ENCODE results near the gene JHY.
"Not testable (repeated sequence)": the region's sequence is repeated elsewhere in the genome, so short reads cannot be mapped to it uniquely, and the experiment has no call there.

The JHY gene

DNA sequence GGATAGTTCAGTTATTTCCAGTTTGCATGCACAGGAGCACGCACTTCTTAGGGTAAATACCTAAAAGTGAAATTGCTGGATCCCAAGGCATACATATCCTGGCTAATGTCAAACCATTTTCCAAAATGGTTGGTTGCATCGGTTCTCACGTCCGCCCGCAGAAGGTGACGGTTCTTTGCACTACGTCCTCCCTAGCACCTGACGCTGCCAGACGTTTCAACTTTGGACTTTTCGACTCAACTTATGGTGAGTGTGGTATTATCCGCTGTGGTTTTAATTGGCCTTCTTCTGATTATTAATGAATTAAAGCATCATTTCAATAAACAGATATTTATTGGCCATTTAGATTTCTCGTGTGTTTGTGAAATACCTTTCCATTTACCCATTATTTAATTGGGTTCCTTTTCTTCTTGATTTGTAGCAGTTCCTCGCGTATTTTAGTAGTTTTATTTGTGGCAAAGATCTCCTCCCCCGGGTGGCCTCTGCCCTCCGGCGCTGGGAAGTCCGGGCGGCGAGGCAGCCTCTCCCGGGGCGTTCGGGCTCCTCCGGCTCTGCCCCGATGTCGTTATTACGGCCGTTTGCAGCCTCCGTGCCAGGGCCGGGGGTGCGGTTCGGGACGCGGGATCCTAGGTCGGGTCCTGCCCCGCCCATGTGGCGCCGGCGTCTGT lies at the start of gene JHY:
Gene JHY (plus strand): TSS at position 571 of the 668 bp plus-strand sequence. CDS start 3,091 bp downstream, outside the sequence.
- DNase-seq, result no peak

- no peak for DNase-seq
These were observed 48.6 kb upstream of the JHY start for GRCh38 chr11:122833846-122834464.

GRCh38 chr11:122836916-122837315 lies 45.6 kb upstream of the JHY start:
- DNase-seq, result no peak

DNA sequence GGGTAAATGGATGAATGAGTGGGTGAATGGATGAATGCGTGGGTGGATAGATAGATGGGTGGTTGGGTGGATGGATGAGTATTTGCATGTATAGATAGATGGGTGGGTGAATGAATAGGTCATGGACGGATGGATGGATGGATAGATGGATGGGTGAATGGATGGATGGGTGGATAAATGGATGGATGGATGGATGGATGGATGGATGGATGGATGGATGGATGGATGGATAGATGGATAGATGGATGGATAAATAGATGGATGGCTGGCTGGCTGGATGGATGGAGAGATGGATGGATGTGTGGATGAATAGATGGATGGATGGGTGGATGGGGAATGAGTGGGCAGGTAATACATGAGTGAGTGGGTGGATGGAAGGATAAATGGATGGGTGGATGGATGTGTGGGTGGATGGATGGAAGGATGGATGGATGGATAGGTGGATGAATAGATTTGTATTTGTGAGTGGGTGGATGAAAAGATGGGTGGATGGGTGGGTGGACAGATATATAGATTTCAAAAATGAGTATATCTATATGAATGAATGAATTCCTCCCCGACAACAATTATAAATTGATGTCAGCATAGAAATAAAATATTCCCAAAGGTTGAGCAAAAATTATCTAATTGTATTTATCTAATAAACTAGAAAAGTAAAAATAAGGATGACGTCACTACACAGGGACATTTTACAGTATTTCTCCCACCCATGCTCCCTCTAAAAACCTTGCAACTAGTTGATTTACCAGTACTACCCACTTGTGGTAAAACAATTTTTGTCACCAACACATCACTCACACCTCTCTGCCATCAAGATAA lies 44.8 kb upstream of the JHY start:
- no peak for DNase-seq

- DNase-seq, result no peak
These were observed 39.0 kb upstream of the JHY start for GRCh38 chr11:122843281-122844141.

DNA sequence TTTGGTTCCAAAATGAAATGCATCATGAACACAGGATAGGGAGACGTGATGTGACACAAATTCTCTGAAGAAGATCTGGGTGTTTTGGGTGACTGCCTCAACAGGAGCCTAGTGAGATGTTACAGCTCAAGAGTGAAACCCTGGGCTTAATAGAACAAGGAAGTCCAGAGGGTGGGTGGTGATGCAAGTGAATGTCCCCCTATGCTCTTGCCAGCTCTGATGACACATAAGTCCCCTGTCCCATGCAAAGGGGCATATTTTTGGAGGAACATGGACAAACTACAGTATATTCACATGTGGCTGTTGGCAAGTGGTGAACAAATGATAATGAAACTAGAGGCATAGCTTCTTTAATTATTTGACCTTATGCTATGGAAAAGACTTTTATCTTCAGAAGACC lies 35.1 kb upstream of the JHY start:
- no peak for DNase-seq

DNA sequence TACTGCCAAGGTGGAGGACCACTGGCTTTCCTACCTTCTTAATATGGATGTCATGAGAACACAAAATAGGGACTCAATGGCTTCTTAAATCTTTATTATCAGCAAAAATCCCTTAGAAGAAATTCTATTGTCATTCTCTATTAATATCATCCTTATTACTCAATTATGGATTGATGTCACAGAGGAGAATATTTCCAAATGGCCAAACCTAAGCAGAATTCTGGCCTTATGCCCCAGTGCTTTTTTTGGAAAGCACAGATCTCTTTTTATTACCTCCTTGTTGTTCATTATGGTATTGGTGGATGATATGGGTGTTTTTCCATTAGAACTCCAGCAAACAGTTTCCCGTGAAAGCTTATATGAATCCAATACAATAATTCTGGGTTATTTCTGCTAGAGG lies 34.4 kb upstream of the JHY start:
- no peak for DNase-seq

DNA sequence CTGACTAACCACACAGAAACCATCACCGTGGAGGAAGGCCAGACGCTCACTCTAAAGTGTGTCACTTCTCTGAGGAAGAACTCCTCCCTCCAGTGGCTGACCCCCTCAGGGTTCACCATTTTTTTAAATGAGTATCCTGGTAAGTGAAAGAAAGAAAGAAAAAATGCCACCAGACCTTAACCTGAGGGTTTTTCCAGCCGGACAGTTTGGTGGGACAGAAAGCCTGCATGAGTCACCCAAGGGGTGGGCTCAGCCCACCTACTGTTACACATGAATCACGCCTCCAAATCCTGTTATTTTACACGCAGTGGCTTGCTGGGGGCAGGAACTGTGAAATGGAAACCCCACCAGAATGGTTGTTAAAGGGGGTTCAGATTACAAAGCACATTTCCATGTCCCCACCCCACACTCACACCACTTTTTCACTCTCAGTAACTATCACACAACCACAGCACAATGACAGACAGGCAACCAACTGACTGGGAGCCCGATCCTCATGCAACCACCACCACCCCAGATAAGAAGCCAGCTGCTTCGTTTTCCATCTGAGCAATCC lies 32.4 kb upstream of the JHY start:
- DNase-seq, result no peak

DNA sequence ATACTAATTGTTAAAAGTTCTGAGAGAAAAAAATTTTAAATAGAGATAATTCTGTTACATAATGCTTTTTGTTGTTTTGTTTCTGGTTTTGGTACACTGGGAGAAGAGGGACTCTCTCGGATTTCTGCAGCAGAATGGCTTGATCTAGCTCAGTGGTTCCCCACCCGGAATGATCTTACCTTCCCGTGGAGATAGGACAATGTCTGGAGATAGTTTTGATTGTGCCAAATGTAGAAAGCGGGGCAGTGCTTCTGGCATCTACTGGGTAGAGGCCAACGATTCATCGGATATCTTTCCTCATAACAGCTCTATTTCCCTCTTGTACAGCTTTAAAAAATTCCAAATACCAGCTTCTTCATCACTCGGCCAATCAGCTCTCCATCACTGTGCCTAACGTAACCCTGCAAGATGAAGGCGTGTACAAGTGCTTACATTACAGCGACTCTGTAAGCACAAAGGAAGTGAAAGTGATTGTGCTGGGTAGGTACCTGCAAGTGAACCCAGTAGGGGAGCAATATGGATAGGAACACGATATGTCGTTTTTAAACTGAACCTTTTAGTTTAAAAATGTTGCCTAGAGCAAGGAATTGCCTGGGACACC lies 31.1 kb upstream of the JHY start:
- no peak for DNase-seq

DNA sequence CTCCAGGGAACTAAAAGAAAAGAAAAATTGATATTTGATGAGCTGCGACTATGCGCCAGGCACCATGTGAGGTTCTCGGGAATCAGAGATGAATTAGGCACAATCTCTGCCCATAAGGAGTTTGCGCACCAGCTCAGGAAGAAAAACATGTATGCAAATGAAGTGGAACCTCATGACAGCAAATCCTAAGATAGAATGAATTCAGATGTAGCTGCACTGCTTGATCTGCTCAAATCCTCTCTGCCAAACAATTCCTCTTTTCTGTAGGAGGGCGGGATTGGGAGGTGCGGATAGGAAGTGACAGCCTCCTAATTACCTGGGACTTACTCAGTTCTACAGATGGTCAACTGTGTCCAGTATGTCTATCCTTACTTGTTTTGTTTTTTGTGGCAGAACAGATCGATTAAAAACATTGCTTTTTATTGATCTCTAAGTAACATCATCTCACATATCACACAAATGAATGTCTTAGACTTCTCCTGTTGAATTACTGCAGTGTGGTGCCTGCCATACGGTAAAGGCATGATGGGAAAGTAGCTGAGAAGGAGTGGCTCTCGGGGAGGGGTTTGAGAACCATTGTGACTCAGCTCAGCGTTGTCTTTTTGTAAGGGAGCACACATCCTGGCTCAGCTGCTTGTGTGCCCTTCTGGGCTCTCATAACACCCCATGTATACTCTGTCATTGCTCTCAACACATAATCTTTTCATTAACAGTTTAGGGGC lies 30.3 kb upstream of the JHY start:
- DNase-seq, result no peak

GRCh38 chr11:122852796-122853160 lies 29.8 kb upstream of the JHY start:
- no peak for DNase-seq

- no peak for DNase-seq
These were observed 29.3 kb upstream of the JHY start for GRCh38 chr11:122853261-122853660.

DNA sequence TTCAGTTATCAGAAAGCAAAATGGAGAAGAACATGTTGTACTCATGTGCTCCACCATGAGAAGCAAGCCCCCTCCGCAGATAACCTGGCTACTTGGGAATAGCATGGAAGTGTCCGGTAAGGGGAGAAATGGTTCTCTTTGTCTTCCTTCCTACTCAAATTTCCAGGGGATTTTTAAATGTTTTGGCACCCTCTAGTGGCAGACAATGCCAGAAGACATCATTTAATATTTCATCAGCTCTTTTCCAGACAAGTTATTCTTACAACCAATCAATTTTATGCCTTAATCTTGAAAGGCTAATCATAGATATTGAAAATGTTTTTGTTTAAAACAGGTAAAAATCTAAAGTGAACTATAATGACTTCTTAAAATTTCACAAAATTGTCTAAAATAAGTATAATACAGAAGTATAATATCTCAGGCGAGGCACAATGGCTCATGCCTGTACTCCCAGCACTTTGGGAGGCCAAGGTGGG lies 28.6 kb upstream of the JHY start:
- peak; percentile 18 to 76 for DNase-seq

DNA sequence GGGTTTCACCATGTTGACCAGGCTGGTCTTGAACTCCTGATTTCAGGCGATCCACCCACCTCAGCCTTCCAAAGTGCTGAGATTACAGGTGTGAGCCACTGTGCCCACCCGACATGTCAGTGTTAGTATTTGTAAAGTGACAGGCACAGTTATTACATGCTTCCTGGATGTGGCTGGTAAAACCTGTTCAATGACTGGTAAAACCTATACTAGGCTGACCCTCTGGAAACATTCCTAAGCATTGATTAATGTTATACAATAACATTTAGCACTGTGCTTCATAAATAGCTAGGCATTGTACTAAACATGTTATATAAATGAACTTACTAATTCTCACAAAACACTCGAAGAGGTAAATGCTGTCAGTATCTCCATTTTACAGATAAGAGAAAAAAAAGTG lies 20.9 kb upstream of the JHY start:
- no peak for DNase-seq

DNA sequence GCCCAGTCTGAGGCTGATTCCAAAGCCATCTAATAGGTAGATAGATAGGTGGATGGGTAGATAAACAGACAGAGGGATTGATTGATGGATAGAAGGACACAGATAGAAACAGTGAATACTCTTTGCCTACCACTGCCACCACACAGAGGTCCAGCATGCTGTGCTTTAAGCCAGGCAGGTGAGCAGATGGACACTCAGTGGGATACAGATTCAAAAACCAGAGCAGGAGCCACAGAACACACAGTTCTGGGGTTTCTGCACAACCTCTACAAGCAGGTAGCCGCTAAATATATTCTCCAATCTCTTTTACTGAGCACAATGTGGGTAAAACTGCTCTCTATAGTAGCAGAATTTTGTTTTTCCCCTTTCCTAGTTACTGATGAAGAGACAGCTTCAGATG lies 20.5 kb upstream of the JHY start:
- no peak for DNase-seq

DNA sequence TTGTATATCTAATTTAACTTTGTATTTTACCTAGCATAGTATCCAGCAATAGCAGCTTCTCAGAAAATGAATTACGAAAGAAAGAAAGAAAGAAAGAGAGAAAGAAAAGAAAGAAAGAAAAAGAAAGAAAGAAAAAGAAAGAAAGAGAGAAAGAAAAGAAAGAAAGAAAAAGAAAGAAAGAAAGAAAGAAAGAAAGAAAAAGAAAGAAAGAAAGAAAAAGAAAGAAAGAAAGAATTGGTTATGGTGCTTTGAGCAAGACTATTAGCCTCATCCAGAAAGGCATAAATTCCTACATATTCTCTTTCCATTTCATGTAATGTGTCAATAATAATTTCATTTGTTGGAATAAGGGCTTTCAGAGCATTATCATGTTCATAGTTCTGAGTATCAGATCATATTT lies 19.4 kb upstream of the JHY start:
- not testable (repeated sequence) for DNase-seq

- peak in 1 of 2 experiments; percentile 19 for DNase-seq
These were observed 18.7 kb upstream of the JHY start for GRCh38 chr11:122863704-122864326.

DNA sequence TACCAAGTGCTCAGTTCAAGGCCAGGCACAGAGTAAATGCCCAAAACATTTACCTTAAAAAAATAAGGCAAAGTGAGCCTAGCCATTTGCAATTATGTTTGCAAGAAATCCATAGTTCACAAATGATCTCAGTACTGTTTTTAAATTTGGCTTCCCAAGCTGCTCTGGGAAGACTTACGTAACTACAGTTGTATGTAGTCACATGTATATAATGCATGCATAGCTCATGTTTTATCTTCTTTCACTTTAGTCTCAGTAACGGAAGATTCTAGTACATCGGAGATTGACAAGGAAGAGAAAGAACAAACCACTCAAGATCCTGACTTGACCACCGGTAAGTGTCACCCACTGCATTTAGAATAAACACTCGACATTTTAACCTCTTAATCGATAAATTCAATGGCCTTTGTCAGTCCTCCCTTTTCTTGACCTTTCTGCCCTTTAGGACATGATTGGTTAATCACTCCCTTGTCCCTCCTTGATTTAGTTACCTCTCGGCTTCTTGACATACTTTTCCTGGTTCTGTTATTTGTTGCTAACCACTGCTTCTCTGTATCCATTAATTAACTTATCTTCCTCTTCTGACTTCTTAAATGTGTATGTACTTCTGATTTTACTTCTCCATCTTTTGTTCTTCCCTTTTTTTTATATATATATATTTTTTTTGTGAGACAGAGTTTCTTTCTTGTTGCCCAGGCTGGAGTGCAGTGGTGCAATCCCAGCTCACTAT lies 18.0 kb upstream of the JHY start:
- no peak for DNase-seq

GRCh38 chr11:122869622-122870021 lies 12.9 kb upstream of the JHY start:
- no peak for DNase-seq

DNA sequence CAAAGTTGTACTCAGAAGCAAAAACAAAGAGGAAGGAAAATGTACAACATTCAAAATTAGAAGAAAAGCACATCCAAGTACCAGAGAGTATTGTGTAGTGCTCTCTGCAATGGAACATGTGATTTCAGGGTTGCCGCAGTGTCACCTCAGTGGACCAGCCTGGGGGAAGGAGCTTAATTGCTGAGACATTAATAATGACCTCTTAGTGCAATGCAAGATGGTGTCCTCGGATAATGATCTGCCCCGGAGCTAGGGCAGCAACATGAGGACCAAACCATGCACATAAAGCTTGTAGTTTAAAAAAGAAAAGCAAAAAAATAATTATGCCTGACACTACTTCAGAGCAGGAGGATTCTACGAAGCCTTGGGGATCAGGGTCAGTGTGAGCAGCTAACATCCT lies 11.3 kb upstream of the JHY start:
- DNase-seq, result no peak
